ENCODE results near the gene MMP11. TPM values are rescaled to one million over a fixed set of nuclear protein-coding genes. Genes with fewer than 3 reads are reported as not detected.

Gene MMP11
- total and polyA plus RNA-seq, 2 of the 13 experiments (the other 11 are each of a cell fraction or from before 2014, with no cell fraction given): 8.9 to 28.6 TPM

DNA sequence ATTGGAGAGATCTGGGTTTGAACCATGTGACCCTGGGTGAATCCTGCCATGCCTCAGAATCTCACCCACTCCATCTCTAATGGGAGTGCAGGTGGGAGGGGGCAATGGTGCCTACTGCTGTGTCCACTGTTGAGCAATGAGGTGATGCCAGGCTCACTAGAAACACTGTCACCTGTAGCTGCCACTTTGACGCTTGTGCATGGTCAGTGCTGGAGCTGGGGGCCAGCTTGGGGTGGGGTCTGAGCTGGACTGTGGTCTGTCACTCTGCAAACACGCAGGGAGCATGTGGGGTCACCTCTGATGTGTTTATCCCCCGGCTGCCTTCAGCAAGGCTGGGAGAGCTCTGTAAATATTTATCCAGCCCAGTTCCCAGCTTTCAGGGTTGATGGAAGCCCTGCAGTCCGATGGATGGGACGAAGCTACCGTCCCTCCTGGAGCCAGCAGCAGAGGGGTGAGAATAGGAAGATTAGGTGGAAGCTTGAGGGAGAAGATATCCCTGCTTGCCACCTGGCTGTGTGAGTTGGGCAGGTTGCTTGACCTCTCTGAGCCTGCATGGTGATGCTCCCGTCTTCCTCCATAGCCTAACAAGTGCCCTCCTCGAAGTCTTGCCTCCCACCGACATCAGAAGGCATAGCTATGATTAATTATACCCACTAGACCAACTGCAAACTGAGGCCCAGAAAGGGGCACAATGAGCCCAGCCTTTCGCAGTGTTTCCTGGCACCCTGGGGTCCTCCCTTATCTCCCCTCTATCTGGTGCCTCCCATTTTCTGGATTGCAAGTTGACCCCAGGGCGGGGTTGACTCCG, 1.7 kb downstream of the MMP11 start (continued):
- TF ChIP-seq RAD21 (CRISPR knock-in tag; IDR thresholded peaks at IDR 0.05) (no peak), ARNT (IDR thresholded peaks at IDR 0.05) (no peak), AGO1 (IDR thresholded peaks at IDR 0.05; ENCODE audit: low read depth, low read length, poor library complexity, severe bottlenecking) (no peak), ZSCAN9 (CRISPR knock-in tag; IDR thresholded peaks at IDR 0.05; ENCODE audit: borderline replicate concordance) (no peak), ZNF614 (CRISPR knock-in tag; IDR thresholded peaks at IDR 0.05; ENCODE audit: borderline replicate concordance) (peak; percentile 78), BRCA1 (CRISPR knock-in tag; IDR thresholded peaks at IDR 0.05) (no peak), NAIF1 (CRISPR knock-in tag; IDR thresholded peaks at IDR 0.05; ENCODE audit: borderline replicate concordance) (peak; percentile 54; the same call in 1 of the 2 replicates), ZNF431 (CRISPR knock-in tag; IDR thresholded peaks at IDR 0.05; ENCODE audit: borderline replicate concordance, low read depth) (no peak), NCOA1 (CRISPR knock-in tag; IDR thresholded peaks at IDR 0.05) (peak; percentile 80; the same call in 1 of the 2 replicates), ZNF10 (CRISPR knock-in tag; IDR thresholded peaks at IDR 0.05; ENCODE audit: borderline replicate concordance, low read depth) (no peak), ZNF746 (CRISPR knock-in tag; IDR thresholded peaks at IDR 0.05) (peak; percentile 74), NR2F2 (IDR thresholded peaks at IDR 0.05; ENCODE audit: borderline replicate concordance, low read depth) (peak; percentile 83), ZNF121 (CRISPR knock-in tag; IDR thresholded peaks at IDR 0.05) (no peak; the same call in none of the 2 replicates), CEBPB (IDR thresholded peaks at IDR 0.05; ENCODE audit: borderline replicate concordance, low read depth, low read length) (peak; percentile 78), RFX1 (IDR thresholded peaks at IDR 0.05) (no peak)
- TF ChIP-seq, protein P1, sequence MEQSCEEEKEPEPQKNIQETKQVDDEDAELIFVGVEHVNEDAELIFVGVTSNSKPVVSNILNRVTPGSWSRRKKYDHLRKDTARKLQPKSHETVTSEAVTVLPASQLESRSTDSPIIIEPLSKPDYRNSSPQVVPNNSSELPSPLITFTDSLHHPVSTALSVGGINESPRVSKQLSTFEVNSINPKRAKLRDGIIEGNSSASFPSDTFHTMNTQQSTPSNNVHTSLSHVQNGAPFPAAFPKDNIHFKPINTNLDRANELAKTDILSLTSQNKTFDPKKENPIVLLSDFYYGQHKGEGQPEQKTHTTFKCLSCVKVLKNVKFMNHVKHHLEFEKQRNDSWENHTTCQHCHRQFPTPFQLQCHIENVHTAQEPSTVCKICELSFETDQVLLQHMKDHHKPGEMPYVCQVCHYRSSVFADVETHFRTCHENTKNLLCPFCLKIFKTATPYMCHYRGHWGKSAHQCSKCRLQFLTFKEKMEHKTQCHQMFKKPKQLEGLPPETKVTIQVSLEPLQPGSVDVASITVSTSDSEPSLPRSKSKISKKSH (CRISPR knock-in tag; IDR thresholded peaks at IDR 0.05; ENCODE audit: borderline replicate concordance): no peak
- TF ChIP-seq, protein P2, sequence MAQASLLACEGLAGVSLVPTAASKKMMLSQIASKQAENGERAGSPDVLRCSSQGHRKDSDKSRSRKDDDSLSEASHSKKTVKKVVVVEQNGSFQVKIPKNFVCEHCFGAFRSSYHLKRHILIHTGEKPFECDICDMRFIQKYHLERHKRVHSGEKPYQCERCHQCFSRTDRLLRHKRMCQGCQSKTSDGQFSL (CRISPR knock-in tag; IDR thresholded peaks at IDR 0.05): no peak
- TF ChIP-seq, protein P3, sequence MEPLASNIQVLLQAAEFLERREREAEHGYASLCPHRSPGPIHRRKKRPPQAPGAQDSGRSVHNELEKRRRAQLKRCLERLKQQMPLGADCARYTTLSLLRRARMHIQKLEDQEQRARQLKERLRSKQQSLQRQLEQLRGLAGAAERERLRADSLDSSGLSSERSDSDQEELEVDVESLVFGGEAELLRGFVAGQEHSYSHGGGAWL (CRISPR knock-in tag; IDR thresholded peaks at IDR 0.05): no peak
- TF ChIP-seq, protein P4, sequence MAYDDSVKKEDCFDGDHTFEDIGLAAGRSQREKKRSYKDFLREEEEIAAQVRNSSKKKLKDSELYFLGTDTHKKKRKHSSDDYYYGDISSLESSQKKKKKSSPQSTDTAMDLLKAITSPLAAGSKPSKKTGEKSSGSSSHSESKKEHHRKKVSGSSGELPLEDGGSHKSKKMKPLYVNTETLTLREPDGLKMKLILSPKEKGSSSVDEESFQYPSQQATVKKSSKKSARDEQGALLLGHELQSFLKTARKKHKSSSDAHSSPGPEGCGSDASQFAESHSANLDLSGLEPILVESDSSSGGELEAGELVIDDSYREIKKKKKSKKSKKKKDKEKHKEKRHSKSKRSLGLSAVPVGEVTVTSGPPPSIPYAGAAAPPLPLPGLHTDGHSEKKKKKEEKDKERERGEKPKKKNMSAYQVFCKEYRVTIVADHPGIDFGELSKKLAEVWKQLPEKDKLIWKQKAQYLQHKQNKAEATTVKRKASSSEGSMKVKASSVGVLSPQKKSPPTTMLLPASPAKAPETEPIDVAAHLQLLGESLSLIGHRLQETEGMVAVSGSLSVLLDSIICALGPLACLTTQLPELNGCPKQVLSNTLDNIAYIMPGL (CRISPR knock-in tag; IDR thresholded peaks at IDR 0.05; ENCODE audit: borderline replicate concordance in 1 of 2, low read depth in 1 of 2): peak; percentile 32 to 81; a peak in 2 of 4 replicates
- TF ChIP-seq, protein P5, sequence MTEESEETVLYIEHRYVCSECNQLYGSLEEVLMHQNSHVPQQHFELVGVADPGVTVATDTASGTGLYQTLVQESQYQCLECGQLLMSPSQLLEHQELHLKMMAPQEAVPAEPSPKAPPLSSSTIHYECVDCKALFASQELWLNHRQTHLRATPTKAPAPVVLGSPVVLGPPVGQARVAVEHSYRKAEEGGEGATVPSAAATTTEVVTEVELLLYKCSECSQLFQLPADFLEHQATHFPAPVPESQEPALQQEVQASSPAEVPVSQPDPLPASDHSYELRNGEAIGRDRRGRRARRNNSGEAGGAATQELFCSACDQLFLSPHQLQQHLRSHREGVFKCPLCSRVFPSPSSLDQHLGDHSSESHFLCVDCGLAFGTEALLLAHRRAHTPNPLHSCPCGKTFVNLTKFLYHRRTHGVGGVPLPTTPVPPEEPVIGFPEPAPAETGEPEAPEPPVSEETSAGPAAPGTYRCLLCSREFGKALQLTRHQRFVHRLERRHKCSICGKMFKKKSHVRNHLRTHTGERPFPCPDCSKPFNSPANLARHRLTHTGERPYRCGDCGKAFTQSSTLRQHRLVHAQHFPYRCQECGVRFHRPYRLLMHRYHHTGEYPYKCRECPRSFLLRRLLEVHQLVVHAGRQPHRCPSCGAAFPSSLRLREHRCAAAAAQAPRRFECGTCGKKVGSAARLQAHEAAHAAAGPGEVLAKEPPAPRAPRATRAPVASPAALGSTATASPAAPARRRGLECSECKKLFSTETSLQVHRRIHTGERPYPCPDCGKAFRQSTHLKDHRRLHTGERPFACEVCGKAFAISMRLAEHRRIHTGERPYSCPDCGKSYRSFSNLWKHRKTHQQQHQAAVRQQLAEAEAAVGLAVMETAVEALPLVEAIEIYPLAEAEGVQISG (CRISPR knock-in tag; IDR thresholded peaks at IDR 0.05): peak; percentile 71; the same call in 1 of the 2 replicates
